ENCODE data around the gene RNF133.

RNF133 gene, protein sequence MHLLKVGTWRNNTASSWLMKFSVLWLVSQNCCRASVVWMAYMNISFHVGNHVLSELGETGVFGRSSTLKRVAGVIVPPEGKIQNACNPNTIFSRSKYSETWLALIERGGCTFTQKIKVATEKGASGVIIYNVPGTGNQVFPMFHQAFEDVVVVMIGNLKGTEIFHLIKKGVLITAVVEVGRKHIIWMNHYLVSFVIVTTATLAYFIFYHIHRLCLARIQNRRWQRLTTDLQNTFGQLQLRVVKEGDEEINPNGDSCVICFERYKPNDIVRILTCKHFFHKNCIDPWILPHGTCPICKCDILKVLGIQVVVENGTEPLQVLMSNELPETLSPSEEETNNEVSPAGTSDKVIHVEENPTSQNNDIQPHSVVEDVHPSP

DNA sequence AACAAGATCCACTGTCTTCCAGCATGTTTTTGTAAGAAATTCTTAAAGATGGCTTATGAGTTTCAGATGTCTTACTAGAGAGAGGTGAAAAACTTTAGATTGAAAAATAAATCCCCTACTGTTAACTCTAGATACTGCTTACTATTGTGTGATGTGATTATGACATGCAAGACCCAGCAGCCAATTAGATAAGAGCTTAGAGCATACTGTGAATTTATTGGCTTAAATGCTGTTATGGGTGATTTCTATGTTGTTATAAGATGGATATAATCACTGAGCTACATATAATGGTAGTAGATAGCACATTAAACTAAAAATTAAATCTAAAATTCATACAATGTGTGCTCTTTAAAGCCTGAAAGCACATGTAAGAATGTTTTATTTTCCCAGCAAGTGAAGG lies at the start of gene RNF133:
RNF133 (minus strand) TSS at position 101 of the 400 bp plus-strand sequence. CDS start 199 bp downstream, outside the sequence.
- DNase-seq: no peak

DNA sequence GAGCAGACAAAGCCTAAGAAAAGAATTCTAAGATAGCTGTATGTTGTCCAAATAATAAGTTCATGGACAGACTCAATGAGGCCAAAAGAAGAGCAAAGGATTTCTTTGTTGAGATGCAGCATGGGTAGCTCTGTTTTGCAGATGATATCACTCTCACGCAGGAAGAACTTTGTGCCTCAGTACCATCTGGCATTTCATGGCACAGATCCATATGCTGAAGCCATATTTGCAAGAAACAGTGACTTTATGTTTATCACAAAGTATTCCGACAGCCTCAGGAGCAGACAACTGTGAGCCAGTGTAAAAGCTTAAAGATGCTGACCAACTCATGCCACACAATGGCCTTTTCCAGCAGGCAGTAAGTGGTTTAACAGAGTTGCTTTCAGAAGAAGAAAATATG lies 49.3 kb upstream of the RNF133 start:
- DNase-seq: no peak

DNA sequence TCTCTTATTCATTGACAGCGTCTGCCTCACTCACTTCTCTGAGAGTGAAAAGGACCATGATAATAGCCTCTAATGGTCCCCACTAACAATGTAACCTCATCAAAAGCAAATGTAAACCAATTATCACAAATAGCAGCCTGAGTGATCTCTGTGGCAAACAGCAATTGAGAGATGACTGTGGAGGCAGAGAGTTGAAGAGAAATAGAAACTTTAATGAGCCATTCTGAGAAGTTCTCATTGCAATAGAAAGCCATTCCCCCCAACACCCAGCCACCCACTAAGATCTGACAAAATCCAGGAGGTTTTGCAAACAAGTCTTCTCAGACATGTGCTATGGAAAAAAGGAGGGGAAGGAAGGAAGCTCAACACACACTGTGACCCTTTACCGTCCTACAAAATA lies 48.0 kb upstream of the RNF133 start:
- DNase-seq: no peak

DNA sequence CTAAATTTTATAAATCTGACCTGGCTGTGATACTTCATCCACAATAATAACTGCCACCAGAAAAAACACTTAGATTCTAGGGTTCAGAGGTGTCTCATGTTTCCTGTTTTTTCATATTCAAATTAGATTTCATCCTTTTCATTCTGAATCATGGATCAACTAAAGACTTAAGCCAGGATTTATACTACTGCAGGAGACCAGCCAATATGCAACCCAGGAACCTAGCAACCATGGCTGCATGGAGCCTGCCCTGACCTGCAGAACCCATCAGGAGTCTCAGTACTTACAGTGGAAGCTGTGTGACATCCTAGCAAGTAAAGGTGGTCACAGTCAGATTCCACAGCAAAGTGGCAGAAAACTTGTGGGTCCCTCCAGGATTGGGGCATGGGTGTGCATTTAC lies 44.3 kb upstream of the RNF133 start:
- no peak for DNase-seq

DNA sequence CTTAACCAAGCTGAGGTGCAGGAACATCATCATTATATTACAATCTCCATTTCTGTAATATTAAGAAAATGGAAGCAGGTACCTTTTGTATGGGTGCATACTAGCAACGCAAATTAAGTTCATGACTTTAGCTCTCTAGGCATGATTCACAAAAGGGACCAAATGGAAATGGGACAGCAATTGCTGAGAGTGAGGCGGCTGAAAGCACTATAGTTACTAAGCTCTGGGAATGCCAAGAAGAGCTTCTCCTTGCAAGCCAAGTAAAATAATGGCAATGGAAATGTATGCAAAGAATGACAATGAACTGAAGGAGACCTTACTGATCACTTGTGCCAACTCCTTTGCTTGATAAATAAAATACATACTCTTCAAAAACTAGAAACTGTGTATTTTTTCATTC lies 40.0 kb upstream of the RNF133 start:
- DNase-seq: no peak

DNA sequence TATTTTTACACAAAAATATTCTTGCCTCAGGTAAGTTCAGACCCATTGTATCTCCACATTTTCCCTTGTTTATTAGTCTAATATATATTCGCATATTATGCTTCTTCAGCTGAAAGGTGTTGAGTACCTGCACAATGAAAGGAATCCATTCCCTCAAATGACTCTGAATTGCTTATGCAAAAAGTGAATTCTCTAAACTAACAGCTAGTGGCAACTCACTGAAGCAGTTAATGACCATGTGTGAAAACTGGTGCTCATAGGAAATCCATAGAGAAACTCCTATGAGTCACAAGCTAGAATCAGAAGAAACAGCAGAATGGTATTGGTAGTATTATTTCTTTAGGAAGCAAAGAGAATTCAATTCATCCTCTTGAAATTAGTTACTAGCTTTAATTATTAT lies 37.3 kb upstream of the RNF133 start:
- no peak for DNase-seq

DNA sequence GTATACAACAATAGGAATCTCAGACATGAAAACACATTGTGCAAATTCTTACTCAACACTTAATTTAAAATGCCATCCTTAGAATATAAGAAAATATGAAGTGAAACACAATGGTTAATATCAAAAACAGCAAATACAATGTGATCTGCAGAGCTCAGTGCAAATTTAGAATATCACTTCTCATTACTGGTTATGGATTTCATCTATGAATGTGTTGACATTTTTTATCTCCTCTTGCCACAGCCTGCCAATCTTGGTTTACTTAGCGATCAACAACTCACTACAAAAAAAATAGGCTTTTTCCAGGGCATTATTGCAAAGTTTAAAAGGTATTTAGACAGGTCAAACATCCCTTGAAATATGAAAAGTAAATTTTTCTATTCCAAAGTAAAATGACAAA lies 28.8 kb upstream of the RNF133 start:
- DNase-seq: no peak

DNA sequence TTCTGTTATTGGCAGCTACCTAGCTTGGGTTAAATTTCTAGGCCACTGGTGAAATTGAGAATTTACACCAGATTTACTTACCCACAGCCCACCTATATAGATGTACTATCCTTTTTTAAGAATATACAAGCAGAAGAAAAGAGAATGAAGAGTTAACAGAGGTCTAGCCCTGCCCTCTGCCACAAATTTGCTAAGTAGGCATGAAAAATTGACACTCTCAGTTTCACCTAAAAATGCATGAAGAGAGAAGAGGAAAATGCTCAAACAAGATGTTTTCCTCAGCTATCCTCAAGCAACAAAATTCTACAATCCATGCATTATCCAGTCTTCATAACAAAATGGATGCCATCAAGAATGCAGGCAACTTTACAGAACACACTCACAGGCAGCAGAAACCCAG lies 28.4 kb upstream of the RNF133 start:
- no peak for DNase-seq

DNA sequence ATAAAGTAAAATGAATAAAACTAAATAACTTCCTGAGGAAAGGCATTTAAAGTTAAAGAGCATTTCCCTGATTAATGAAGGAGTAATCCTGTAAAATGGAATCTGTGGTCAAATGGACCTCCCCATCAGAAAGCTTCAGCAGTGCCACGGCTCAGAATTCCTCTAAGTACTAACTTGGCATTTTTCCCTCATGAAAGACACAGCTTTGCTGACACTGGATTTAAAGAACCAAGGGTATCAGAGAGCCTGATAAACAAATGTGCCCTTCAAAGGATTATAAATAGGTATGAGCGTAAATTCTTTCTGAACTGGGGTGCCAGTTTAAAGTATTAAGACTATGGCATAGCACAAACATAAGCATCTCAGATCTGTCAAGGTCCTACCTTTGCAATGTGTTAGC lies 28.0 kb upstream of the RNF133 start:
- DNase-seq: no peak

DNA sequence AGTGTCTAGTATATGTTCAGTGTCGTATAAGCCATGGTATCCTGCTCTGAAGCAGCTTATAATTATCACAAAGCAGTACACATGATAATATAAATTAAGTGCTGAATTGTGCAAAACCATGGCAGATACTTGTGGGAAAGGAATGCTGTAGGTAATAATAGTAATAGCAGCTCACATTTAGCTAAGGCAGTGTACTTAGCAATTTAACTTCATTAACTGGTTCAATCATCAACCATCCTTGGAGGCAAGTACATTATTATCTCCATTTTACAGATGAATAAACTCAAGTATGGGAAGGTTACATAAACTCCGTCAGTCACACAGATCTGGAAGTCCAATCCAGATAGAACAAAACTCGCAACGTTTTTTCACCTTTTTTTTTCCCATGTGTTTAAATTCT lies 25.4 kb upstream of the RNF133 start:
- DNase-seq: no peak

DNA sequence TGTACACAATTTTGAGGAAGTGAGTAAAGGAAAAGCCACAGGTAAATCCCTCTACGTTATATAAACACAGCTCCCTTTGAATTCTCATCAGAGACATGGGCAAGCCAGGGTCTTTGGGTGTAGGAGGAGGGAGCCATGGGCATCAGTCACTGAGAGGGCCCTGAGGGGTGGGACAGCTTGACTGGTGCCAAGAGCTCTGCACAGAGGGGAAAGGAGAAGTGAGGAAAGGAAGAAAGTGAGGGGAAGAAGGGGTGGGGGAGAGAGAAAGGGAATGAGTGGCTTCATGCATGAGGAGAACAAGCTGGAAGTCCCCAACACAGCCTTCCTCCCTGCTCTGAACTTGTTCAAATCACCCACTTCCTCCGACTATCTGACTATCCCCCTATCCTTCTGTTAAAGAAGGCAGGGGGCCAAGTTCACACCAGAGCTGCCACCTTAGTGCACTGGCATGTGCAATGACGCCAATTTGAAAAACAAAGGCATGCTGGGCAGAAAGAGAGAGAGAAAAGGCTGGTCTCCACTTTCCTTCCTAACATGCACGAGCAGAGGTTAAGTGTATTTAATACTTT lies 20.2 kb upstream of the RNF133 start:
- DNase-seq: no peak

DNA sequence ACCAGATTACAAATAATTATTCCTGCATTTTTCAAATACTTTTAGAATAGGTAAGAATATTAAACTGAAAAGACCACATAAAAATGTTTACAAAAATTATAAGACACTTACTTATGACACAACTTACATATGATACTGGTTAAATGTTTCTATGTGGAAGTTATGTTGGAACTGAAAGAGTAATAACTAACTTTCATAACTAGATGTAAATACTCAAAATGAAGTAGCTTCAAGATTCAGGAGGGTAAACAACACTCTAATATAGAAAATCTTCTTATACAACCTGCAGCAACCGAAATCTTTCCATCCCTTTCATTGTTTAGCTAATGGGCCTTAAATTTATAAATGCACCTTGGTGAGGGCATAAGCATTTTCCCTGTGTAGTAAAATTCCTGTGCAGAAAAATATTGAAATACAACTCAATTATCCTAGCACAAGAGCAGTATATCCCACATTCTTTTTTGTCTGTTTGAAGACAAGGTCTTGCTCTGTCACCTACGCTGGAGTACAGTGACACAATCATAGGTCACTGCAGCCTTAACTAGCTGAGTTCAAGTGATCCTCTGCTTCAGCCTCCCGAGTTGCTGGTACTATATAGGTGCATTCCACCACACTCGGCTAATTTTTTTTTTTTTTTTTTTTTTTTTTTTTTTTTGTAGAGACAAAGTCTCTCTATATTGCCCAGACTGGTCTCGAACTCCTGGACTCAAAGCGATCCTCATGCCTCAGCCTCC lies 18.6 kb upstream of the RNF133 start:
- no peak for DNase-seq

DNA sequence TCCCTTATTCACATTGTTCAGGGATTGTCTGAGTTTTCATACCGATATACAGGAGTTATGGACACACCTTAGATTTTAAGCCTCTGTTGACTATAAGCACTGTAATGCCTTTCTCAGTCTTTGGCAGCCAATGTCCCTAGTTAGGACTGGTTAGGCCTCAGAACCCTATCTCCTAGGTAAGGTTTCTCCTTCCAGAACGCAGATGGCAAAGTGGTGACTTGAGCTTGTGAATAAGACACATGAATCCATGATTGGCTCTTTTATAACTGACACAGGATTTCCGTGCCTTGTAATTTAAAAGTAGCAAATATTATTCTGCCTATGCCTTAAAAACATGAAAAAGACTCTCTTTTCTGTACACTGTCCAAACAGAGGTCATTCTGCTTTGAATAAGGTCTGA lies 16.3 kb upstream of the RNF133 start:
- DNase-seq: no peak

DNA sequence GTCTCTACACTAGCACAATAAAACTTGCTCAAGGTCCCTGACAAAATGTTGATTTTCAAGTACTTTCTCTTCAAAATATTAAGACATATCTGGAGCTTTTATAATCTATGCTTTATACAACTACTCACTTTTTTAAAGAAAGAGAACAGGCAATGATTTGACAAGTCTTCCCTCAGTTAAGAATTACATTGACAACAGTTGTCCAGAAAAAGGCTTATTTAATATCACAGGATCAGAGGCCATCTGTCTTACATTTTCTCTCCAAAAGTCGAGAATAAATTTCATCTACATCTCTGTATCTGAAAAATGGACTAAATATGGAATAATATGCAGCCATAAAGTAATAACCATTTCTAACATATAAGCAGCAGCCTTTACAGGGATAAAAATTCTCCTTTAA lies 12.0 kb upstream of the RNF133 start:
- no peak for DNase-seq

DNA sequence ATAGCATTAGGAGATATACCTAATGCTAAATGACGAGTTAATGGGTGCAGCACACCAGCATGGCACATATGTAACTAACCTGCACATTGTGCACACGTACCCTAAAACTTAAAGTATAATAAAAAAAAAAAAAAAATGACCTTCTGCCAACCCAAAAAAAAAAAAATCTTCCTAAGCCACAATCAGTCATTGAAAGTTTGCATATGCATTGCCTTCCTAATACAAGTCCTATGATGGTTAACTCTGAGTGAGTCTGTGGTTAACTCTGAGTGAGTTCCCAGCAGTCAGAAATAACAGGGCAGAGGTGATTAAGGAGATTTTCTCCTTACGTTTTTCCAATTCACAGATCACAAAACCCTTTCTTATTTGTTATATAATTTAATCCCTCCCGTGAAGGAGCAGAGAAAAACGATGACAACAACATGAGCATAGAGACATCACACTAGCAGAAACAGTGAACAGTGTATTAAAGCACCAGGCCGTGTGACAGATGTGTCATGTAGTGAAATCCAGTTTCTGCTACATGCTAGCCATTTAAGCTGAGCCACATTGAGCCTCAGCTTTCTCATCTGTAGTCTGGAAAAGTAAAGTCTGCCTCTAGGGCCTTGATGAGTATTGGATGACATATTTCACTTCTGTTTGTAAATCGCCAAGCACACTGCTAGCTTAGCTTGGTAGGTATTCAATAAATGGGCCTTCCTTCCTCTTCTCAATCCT lies 11.2 kb upstream of the RNF133 start:
- no peak for DNase-seq

DNA sequence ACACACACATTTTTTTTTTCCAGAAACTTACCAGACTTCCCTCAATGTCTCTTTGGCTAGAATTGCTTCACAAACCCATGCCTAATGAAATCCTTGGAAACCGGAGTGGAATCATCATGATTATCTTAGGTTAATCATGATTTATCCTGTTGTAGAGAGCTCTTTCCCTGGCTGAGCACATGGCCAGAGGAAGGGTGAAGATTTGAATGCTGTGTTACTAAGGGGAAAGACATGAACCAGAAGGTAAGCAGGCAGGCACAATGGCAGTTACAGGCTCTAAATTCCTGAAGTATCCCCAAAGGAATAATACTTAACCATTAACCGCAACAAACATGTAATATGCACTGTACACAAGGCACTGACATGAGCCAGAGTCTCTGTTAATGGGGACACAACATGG lies 7.9 kb upstream of the RNF133 start:
- DNase-seq: no peak

DNA sequence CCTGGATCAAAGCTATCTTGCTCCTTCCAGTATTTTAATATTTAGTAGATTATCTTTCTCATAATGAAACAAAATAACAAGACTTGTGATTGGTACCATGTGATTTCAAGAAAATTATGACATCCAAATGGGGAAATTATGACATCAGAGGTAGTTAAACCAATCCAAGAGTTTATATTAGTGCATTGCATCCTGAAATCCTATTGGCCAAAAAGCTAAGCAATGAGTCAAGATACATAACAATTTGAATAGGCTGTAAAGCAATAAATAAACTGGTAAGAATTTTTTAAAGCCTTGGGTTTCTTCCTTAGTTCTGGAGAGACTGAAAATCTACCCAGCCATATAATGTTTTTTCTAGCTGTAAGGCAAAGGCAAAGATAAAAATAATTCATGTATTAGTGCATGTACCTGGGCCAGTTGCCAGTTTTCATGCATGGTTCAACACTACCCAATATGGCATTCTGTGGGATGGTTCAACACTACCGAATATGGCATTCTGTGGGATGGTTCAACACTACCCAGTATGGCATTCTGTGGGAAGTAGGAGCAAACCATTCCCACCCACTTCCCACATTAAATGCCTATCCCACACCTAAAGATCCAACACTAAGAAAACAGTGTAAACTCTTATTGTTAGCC lies 4.1 kb upstream of the RNF133 start, which contains the start of gene RNF148:
RNF148 (minus strand) TSS at position 51 of the 639 bp plus-strand sequence. CDS start 172 bp downstream, outside the sequence.
- no peak for DNase-seq

DNA sequence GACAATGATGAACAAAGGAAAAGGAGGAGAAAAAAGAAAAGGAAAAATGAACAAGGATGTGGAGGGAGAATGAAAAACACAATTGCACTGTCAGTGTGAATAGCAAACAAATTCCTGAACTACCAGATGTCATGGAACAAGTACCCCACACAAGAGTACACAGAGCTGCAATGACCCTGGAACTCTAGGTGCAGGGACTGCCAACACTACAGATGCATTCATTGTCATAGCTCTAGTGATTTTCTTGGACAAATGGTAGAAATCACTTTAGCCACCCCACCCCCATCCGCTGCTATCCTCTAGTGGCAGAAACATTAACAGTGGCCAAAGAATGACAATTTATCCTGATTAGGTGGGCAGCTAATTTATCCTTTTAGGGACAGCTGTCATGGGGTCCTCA lies 3.1 kb downstream of the RNF133 start:
- DNase-seq: no peak

DNA sequence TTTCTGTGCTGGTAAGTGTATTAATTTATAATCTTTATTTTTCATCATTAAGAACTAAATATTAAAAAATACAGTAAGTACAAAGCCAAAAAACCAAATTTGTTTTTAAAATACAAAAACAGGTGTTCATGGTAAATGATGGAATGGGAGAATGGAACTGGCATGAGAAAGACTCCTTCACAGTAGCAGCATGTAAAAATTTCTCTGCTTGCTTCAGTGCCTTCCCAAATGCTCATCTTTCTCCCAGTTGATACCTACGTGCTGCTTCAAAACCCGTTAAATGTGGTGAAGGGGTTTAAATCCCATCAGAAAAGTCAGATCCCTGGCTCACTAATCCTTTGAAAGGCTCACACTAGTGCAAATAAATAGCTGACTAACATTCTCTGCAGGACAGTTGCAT lies 4.2 kb downstream of the RNF133 start:
- DNase-seq: no peak

DNA sequence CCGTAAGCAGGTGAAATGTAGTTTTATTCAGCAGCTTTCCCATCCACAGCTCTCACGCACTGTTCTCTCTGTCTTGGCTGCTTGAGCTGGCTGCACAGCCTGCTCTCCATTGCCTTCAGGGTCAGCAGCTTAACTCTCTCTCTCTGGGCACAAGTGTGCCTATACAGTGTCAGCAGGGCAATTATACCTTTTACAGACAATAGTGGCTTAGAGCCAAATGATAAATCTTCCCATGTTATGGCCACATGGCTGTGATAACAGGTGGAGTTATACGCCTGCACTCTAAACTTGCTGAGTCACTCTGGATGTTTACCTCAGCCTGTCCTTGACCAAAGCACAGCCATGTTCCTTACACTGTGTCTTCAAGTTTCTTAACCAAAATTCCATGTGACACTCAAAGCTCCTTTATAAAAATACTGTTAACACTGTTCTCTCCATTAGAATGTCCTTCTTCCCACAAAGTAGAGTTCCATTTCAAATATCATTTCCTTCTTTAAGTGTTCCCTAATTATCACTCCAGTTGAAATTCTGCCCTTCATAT lies 6.1 kb downstream of the RNF133 start:
- DNase-seq: no peak

DNA sequence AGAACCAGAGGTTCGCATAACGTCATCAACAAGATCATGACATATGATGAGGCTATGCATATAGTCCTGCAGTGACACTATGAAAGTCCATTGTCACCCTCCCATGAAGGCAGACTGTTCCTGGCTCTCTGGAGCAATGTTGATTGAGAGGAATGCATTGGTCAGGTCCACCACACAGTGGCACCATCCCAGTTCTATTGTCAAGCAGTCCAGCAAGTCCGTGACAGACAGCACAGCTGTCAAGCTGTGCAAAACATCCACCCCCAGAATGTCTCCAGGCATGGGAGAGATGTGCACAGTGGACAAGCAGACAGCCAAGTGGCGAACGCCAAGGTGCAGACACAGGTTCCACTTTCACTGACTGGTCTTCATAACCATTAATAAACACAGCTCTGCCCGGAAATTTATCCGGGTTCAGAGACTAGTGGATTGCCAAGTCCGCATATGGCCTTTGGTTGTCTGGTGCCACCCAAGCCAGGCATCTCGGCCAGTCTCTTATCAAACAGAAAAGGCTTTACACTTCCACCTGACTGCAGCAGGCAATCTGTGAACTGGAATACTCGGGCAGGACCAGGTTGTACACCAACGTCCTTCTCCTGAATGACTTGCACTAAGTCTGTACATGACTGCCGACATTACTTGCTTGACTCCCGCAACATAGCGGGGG lies 7.2 kb downstream of the RNF133 start:
- DNase-seq: no peak

Measured in NCI-H446 treated with DMSO at 0.1 percent for 48 hours (cell line).